Measurements from ENCODE around the gene SCGB2B2. TPM values are rescaled to one million over a fixed set of nuclear protein-coding genes. Genes with fewer than 3 reads are reported as not detected.
A peak's percentile ranks its signal among the peaks of the same experiment; 100 is the strongest.

The SCGB2B2 gene
- polyA plus RNA-seq, 1 experiment = not detected

DNA sequence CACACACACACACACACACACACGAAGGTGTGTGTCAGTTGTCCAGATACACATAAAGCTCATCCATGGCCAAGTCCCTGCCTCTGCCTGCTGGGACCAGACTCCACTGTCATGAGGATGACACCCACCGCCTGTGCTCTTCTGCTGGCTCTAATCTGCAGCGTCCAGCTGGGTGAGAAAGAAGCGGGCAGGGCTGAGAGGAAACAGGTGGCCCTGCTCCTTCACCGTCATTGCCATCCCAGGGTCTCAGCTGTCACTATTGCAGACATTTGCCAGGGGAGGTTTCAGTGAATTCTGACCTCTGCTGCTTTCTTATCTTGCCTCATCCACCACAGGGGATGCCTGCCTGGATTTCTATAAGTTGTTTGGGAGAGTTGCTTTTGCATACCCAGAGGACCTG, 31.4 kb downstream of the SCGB2B2 start:
- TF ChIP-seq, protein P1, sequence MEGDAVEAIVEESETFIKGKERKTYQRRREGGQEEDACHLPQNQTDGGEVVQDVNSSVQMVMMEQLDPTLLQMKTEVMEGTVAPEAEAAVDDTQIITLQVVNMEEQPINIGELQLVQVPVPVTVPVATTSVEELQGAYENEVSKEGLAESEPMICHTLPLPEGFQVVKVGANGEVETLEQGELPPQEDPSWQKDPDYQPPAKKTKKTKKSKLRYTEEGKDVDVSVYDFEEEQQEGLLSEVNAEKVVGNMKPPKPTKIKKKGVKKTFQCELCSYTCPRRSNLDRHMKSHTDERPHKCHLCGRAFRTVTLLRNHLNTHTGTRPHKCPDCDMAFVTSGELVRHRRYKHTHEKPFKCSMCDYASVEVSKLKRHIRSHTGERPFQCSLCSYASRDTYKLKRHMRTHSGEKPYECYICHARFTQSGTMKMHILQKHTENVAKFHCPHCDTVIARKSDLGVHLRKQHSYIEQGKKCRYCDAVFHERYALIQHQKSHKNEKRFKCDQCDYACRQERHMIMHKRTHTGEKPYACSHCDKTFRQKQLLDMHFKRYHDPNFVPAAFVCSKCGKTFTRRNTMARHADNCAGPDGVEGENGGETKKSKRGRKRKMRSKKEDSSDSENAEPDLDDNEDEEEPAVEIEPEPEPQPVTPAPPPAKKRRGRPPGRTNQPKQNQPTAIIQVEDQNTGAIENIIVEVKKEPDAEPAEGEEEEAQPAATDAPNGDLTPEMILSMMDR (IDR thresholded peaks at IDR 0.05; ENCODE audit: insufficient read depth, low read depth, low read length) = no peak
- ChIA-PET CTCF (interaction anchor here (1.2 kb wide), 1 partner anchor 17 kb away, joined by 4 read pairs; no protein-coding TSS in a partner anchor), POLR2A (interaction anchor here (0.5 kb wide), 1 partner anchor 87 kb away, joined by 8 read pairs; no protein-coding TSS in a partner anchor)
- no peak overlapping the region for H3K4me3 ChIP-seq (ENCODE audit: low read depth, low read length)
- H3K27me3 ChIP-seq (ENCODE audit: control insufficient read depth, insufficient read depth, low read length) = no peaks in the 10 kb centered on the region
- DNase-seq (ENCODE audit: low read depth) = no peak
- no peaks in the 10 kb centered on the region for H3K36me3 ChIP-seq (ENCODE audit: control insufficient read depth, insufficient read depth, low read length)

DNA sequence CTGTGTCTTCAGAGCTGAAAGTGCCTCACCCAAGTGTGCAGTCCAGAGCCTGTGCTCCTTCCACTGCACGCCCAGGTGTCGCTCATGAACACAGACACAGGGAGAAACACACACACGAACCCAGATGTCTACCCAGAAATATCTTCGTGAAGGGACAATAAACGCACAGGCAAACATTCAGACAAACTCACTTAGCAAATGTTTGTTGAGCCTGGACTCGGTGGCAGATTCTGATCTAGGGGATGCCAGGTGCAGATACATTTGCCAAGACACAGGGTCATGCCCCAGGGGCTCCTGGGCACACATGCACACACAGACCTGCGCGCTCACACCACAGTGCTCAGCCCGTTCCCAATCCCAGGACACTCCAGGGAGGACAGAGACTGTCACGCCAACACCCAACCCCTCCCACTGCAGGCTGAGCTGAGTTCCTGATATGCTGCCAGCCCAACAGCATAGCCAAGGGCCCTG, 31.9 kb downstream of the SCGB2B2 start:
- ChIA-PET CTCF (interaction anchor here (0.6 to 1.2 kb wide), 2 partner anchors 18 to 23 kb away, joined by 3 to 4 read pairs; no protein-coding TSS in a partner anchor), POLR2A (no interaction called here)
- Histone ChIP-seq H3K27me3 (ENCODE audit: control insufficient read depth, insufficient read depth, low read length) (no peaks in the 10 kb centered on the region), H3K36me3 (ENCODE audit: control insufficient read depth, insufficient read depth, low read length) (no peaks in the 10 kb centered on the region), H3K4me3 (ENCODE audit: low read depth, low read length) (no peak overlapping the region)
- TF ChIP-seq, protein P1 (IDR thresholded peaks at IDR 0.05; ENCODE audit: insufficient read depth, low read depth, low read length) = no peak
- no peak for DNase-seq (ENCODE audit: low read depth)

DNA sequence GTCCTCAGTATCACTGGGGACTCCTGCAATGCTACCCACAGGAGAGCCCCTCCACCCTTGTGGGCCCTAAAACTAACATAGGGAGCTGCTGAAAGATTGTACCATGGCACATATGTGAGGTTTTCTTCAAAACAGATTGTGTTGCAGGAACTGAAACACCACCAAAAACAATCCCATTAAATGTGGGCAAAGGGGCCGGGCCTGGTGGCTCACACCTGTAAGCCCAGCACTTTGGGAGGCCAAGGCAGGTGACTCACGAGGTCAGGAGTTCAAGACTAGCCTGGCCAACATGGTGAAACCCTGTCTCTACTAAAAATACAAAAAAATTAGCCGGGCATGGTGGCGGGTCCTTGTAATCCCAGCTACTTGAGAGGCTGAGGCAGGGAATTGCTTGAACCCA, 34.7 kb downstream of the SCGB2B2 start:
- CTCF ChIA-PET = interaction anchor here (0.6 to 6.1 kb wide), 2 partner anchors 19 to 69 kb away, joined by 7 to 69 read pairs; no protein-coding TSS in a partner anchor
- TF ChIP-seq, protein P1 (IDR thresholded peaks at IDR 0.05; ENCODE audit: insufficient read depth, low read depth, low read length) = no peak
- DNase-seq (ENCODE audit: low read depth) = no peak
- H3K36me3 ChIP-seq (ENCODE audit: control insufficient read depth, insufficient read depth, low read length) = no peaks in the 10 kb centered on the region
- no peaks in the 10 kb centered on the region for H3K27me3 ChIP-seq (ENCODE audit: control insufficient read depth, insufficient read depth, low read length)
- POLR2A ChIA-PET = no interaction called here
- H3K4me3 ChIP-seq (ENCODE audit: low read depth, low read length) = no peak overlapping the region

DNA sequence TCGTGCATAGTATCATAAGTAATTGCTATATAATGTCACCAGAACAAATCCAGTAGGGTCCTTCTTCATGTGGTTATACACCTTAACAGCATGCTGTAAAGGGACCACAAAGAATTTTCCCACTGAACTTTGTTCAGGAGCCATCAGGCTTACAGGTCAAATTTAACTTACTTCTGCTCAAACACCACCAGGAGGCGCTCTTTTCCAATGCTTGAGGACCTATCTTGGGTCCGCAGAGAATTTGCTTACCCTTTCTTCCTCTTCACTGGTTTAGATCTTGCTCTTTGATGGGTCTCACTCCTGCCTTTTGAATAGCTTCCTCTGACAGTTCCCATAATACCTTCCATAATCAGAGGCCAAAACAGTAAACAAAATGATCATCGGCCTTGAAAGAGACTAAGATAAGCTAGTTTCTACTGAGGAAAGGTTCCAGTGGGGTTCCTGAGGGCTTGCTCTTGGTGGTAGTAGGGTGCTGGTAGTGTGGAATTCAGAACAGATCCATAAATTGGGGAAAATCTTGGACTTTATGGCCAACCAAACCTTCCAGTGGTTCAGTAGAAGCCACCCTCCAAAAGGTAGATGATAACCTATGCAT, 37.4 kb downstream of the SCGB2B2 start:
- H3K4me3 ChIP-seq (ENCODE audit: low read depth, low read length) = no peak overlapping the region
- ChIA-PET CTCF (interaction anchor here (0.7 to 6.1 kb wide), 8 partner anchors 9 to 80 kb away, joined by 3 to 69 read pairs (median 8); no protein-coding TSS in a partner anchor), POLR2A (no interaction called here)
- no peaks in the 10 kb centered on the region for H3K27me3 ChIP-seq (ENCODE audit: control insufficient read depth, insufficient read depth, low read length)
- TF ChIP-seq, protein P1 (IDR thresholded peaks at IDR 0.05; ENCODE audit: insufficient read depth, low read depth, low read length) = peak; percentile 77
- DNase-seq (ENCODE audit: low read depth) = no peak
- no peaks in the 10 kb centered on the region for H3K36me3 ChIP-seq (ENCODE audit: control insufficient read depth, insufficient read depth, low read length)

DNA sequence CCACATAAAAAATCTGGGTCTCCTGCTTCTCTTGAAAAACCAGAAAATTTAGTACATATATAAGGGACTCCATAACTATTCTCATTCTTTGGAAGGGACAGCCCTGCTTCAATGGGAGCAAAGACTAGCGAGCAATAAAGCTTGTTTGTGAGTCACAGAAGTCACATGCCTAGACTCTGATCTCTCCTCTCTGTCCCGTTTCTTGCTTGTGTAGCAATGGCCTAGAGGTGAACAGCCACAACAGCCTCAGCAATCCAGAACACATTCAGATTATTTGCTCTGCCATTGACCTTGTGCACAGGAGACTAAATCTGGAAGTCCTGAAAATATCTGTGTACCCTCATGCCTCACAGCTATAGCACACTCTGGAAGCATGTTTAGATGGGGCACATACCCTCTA, 43.2 kb downstream of the SCGB2B2 start:
- ChIA-PET POLR2A (no interaction called here), CTCF (interaction anchor here (1.0 to 2.3 kb wide), 3 partner anchors 10 to 79 kb away, joined by 3 to 7 read pairs (median 3); no protein-coding TSS in a partner anchor)
- no peak for DNase-seq (ENCODE audit: low read depth)
- TF ChIP-seq, protein P1 (IDR thresholded peaks at IDR 0.05; ENCODE audit: insufficient read depth, low read depth, low read length) = no peak
- Histone ChIP-seq H3K27me3 (ENCODE audit: control insufficient read depth, insufficient read depth, low read length) (no peaks in the 10 kb centered on the region), H3K4me3 (ENCODE audit: low read depth, low read length) (no peak overlapping the region), H3K36me3 (ENCODE audit: control insufficient read depth, insufficient read depth, low read length) (no peaks in the 10 kb centered on the region)

Small RNA genes within 50 kb of the gene (small RNA-seq; reads per million reads assigned to genes)
- gene RF00611 (ENCODE audit: insufficient read length, low read depth, low replicate concordance) = not detected

Other genes with a start within 250 kb of the SCGB2B2 start
- 65.6 and 116 TPM in 2 replicates for gene UBA2, start 248.8 kb downstream of the SCGB2B2 start, polyA plus RNA-seq (2011; rRNA removed)
- 36.5 and 60.9 TPM in 2 replicates for gene WTIP, start 195.4 kb downstream of the SCGB2B2 start, polyA plus RNA-seq (2011; rRNA removed)
- 11.0 and 20.9 TPM in 2 replicates for gene ZNF302, start 519 bp upstream of the SCGB2B2 start, polyA plus RNA-seq (2011; rRNA removed)
- 3.2 and 5.5 TPM in 2 replicates for gene ZNF181, start 57.1 kb upstream of the SCGB2B2 start, polyA plus RNA-seq (2011; rRNA removed)
- gene ZNF599, start 96.1 kb upstream of the SCGB2B2 start, polyA plus RNA-seq (2011; rRNA removed) = 5.9 and 7.1 TPM in 2 replicates
- gene ZNF30, start 249.7 kb upstream of the SCGB2B2 start, polyA plus RNA-seq (2011; rRNA removed) = 1.1 and 1.6 TPM in 2 replicates

Measured in BJ (cell line).